GM19023 (cell line): ENCODE data around the gene MRC1.

Experiments
- ATAC-seq: cut with Tn5 transposase; IDR thresholded peaks from one replicate; pipeline ENCODE4 v1.9.1; 2021; ENCODE audit warnings: mild to moderate bottlenecking, moderate library complexity; ENCODE audit not compliant: unreplicated experiment

The MRC1 gene

DNA sequence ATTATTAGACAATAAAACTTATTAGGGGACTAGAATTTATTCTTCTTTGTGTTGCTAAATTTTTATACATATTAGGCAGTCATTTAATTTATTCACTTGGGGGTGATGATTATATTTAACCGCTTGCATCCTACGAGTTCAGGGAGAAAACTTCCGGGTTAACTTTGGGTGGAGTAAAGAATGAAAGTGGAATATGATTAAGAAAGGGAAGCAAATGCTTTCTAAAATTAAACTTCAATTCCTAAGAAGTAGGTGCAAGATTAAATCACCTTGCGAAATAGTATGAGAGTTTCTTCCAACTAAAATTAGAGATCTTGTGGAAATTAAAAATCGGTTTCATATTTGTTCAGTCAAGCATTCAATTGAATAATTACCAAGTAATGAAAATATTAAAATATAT is 33.5 kb downstream of the MRC1 start:
- no peak for ATAC-seq

DNA sequence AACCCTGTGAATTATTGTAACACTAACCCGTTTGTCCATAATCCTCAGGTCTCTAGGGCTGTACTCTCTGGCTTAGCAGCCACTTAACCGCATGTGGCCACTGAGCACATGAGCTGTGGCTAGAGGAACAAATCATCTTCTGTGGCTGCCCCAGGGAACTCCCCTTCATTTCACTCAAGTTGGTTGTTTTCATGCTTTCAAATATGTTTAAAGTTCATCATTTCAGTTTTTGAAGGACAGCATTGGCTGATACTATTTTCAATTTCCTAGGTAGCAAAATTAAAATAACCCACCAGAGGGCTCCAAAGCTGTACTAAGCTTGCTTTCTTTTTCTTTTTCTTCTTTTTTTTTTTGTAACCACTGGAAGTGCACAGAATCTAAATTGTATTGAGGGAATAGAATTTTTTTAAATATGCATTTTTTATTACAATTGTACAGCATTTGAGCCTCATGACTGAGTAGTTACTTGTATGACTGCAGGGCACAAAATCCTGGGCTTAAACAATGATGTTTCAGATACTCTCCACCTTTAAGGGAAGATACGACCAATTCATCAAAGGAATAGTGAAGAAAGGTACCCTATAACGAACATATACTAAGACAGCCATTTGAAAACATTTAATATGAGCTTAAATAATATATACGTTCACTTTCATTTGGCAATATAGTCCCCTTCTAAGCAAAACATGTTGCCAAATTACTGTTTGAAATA is 38.6 kb downstream of the MRC1 start:
- no peak for ATAC-seq

DNA sequence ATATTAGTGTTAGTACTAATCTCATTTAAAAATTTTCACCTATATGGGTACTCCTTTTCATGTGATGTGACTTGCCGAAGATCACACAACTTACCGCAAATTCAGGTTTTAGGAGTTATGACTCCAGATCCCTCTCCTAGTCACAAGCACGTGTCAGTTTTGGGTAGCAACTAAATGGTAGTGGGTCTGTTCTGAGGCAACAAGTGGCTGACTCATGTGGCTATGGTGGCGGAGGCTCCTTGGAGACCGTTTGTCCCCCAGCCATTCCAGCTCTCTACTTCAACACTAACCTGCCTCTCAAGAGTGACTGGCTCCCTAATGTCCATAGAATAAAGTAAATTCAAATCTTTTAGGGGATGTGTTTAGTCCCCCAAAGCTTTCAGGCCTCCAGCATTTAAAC is 39.5 kb downstream of the MRC1 start:
- ATAC-seq: no peak

DNA sequence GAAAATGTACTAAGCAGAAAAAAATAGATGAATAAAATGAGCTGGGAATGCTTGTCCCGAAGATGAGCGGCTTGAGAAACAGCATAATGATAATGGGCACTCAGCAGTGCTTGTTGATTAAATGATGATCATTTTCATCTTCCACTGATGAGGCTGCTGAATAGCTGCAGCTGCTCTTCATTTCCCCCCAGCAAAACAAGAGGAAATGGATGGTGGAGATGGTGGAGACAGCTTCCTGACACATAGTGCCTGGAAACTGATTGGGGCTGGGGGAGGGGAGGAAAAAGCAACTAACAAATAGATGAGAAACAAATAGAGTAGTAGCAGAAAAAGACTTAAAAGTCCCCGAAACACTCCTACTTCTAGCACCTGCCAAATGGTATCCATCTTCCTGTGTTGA is 41.4 kb downstream of the MRC1 start:
- ATAC-seq: no peak

DNA sequence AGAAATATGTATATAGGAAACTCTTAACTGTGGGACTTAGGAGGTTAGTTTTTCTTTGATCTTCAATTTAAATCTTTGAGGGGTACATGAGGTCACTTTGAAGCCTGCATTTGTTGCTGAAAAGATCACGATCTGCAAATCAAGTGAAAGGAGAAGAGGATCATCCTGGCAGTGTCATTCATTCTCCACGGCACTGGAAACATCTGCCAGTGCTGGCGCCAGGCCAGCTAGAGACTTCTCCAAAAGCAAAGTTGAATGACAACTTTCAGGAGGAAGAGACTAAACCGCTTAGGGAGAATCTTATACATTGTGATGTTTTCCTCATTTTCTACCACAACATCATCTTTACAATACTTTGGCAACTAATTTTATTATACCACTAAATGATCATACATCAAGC is 42.5 kb downstream of the MRC1 start:
- no peak for ATAC-seq

DNA sequence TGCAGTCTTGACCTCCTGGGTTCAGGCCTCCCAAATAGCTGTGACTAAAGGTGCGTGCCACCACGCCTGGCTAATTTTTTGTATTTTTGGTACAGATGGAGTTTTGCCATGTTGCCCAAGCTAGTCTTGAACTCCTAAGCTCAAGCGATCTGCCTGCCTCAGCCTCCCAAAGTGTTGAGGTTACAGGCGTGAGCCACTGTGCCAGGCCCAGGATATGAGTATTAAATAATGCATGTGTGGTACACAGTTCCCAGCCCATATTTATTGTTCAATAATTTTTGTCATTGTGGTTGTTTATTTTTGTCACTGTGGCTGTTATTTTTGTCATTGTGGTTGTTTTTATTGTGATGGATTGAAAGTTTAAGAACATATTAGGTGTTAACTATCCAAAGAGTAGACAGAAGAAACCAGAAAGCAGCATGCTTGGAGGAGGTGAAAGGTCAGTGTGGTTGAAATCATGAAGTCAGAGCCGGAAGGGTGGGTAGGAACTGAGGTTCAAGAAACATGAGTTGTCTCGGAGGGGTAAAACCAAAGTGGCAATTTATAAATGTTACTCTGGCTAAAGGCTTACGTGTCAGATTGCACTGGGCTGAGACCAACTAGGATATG is 45.0 kb downstream of the MRC1 start:
- ATAC-seq: no peak

DNA sequence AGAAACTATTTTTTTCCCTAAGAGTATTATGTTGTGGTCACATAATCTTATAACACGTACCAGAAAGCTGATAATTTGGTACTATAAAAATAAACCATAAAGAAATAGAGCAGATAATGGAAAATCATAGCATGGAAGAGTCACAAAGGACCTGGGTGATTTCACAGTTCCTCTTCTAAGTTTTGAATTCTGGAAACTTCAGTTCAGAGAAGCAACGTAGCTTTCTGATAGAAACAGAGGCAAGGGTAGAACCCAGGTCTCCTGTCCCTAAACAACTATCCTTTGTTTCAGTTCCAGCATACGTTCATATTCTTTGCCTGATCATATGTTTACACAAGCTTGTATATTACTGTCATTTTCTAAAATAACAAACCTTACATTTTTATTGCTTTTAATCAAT is 47.9 kb downstream of the MRC1 start:
- ATAC-seq: no peak

DNA sequence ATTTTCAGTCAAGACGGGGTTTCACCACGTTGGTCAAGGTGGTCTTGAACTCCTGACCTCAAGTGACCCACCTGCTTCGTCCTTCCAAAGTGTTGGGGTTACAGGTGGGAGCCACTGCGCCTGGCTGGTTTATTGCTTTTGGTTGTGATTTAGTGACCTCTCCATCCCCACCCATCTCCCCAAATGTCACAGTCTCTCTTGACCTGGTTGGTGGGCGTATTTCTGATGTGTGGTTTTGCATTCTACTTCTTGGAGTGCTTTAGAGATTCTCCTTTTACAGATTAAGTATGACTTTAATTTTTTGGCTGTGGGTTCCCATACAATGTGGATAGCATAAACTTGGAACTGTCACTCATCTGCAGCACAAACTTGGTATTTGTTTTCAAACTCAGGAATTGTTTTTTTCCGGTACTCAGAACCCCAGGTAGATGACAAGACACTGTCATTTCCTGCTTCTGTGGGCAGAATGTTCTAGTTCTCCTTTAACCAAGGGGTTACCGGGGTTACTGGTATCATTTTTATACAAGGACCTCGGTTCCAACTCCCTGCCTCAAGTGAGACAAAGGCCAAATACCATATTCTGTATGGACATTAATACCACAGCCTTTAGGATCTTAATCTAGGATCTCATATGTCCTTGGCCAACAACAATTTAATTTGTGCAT is 50.5 kb downstream of the MRC1 start:
- ATAC-seq: no peak

DNA sequence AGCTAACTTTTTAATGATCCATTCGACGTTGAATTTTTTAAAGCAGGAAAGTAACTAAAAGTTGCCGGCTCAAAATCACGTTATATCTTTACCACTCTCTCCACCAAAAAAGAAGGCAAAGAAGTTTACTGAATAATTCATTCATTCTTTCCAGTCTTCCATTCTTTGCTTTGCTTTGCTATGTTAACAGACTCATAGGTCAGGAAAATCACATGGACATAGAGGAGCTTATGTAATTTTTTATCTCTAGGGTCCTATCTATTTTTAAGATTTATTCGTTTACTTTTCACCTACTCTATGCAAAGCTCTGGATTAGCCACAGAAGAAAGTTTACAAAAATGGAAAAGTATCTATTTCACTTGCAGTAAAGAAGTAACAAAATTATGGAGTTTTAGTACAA is 52.6 kb downstream of the MRC1 start:
- ATAC-seq: no peak

DNA sequence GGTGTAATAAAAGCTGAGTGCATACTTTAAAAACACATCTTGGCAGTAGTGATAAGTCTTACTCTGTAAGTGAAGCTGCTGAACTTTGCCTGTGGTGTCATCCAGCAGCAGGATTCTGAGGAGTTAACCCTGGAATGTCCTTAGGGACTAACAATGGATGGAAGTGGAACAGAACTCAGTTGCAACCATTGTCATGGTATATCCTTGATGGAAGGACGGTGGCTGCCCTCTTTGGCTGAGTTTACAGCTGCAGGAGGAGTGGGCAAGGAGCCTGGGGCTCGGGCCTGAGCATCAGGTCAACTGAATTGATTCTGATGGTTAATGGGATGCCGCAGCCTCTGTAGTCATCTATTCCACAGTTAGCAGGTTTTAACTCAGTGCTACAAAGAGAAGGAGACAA is 56.2 kb downstream of the MRC1 start:
- ATAC-seq: no peak

DNA sequence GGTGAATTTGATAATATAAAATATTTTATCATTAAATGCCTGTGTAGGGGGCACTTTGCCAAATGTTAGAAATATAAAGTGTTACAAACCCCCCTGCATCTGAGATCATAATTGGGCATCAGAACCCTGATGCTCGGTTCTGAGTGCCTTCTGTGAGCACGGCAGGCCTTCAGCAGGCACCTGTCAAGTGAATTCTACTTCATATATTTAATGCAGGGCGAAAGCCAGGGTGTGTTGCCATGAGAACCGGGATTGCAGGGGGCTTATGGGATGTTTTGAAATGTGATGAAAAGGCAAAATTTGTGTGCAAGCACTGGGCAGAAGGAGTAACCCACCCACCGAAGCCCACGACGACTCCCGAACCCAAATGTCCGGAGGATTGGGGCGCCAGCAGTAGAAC is 57.2 kb downstream of the MRC1 start:
- ATAC-seq: no peak

DNA sequence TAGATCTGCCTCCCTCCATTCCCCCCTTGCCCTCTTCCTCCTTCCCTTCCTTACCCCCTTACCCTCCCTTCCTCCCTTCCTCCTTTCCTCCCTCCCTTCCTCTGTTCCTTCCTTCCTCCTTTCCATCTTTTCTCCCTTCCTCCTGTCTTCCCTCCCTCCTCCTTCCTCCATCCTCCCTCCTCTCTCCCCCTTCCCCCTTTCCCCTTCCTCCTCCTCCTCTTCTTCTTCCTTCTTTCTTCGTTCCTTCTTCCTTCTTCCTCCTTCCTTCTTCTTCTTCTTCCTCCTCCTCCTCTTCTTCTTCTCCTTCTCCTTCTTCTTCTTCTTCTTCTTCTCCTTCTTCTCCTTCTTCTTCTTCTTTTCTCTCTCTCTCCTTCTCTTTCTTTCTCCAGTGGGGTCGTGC is 57.9 kb downstream of the MRC1 start:
- no peak for ATAC-seq

DNA sequence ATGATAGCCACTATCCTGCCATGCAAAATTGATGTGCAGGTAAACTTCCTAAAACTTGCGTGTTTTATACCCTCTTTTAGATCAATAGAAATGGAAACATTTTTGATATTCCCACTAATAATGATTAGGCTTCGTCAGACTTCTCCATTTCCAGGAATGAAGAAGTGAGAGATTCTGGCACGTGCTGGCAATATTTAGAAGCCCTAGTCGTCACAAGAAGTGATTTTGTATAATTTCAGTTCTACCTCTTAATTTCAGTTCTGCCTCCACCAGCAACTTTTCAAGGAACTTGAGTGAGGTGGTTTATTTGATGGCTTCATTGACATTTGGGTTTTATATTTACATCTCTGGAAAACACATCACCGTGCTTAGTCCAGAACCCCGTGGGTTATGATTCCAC is 61.9 kb downstream of the MRC1 start:
- no peak for ATAC-seq

DNA sequence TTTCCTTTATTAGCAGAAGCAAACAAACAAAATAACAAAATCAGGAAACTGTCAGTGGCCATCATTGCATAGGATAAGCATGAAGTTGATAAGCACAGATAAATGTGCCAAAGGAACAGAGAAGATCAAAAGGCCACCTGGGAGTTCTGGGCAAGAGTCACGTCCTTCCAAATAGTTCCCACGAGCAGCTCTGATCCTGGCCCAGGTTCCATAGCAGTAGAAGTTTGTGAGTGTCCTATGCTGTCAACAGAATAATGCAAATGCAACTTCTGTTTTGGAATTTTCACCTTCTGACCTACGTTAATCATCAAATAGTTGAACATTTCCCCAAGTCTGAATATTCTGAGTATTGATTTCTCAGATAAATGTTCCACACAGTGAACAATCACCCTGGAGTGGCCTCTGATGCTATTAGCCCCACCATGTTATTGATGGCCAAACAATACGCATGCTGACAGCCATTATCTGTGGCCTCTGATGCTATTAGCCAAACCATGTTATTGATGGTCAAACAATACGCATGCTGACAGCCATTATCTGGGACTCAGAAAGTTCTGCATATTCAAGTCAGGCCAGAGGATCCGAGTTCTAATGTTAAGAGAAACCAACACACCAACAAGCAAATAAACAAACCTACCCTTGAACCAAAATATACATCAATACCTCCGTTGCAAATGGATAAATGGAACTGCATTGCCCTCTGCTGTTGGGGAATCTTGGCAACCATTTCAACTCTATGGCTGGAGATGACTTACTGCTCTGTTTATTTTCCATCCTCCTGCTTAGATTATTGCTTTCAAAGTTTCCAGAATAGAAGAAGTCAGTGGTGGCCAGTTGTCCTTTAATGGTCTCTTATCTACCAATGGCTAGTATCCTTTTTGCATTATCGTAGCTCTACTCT is 63.3 kb downstream of the MRC1 start:
- ATAC-seq: no peak

DNA sequence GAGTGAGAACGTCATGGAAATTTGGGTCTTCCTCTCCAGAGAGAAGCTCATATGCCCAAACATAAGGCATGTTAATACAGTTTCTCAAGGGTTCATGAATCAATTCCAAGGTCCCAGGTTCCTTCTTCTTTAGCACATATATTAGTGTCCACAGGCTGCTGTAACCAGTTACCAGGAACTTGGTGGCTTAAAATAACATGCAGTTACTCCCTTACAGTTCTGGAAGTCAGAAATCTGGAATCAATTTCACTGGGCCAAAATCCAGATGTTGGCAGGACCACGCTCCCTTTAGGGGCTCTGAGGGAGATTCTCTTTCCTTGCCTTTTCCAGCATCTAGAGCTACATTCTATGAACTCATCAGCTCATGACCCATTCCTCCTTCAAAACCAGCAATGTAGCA is 64.8 kb downstream of the MRC1 start:
- no peak for ATAC-seq

DNA sequence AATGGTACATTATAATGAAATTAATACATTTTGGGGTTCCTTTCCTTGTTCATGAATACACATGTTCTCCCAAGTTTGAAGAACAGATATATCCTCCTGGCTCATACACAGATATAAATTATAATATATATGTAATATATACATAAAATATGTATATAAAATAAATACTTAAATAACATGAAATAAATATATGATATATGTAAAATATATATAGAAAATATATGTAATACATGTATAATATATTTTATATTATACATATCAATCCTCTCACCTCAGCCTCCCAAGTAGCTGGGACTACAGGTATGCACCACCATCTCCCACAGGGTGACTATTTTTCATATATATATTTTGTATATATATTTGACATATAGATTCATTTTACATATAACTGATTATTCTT is 68.0 kb downstream of the MRC1 start:
- ATAC-seq: no peak

DNA sequence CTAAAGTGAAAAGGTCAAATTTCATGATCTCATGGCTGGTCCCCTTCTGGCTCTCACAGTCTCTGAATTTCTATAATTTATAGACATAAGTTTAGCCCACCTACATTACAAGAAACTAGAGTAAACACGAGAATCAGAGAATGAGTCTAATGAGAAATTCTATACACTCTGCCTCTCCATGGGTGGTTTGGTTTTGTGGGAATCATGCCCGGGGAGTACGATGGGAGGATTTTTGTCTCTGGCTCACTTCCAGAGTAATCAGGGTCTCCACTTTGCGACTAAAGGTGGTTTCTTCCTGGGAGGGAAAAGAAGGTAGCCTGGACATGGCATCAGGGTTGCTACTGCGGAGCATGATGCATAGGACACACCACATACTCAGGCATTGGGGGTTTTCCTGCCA is 69.7 kb downstream of the MRC1 start:
- ATAC-seq: no peak

DNA sequence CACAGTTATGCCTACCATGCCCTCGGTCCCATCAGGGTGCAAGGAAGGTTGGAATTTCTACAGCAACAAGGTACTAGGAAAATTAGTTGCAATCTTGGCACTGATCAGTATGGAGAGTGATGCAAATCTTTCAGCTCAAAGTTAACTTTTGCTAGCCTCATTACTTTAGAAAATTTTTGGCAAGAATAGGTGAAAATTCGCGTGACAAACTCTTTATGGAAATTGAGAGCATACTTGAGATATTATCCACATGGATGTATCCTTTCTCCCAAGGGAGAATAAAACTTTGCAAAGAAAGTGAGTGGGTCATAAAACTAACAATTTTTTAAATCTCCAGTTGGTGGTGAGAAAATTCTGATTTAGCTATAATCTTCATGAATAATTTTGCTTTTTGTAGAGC is 71.5 kb downstream of the MRC1 start:
- no peak for ATAC-seq

DNA sequence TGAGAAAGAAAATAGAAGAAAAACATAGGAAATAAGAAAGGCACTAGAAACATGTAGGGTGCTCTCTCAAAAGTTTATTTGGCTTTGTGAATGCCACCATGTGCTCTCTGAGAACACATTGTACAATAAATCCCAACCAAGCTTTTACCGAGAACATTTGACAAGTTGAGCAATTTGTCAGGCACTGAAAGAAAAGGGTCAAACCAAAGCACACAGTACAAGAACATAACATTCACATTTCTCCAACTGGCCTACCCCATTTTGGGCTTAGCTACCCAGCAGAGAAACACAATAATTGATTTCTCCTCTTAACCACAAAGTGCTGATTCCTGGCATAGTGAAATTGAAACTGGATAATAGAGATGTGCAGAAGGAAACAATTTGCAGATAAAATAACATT is 73.4 kb downstream of the MRC1 start:
- ATAC-seq: no peak

DNA sequence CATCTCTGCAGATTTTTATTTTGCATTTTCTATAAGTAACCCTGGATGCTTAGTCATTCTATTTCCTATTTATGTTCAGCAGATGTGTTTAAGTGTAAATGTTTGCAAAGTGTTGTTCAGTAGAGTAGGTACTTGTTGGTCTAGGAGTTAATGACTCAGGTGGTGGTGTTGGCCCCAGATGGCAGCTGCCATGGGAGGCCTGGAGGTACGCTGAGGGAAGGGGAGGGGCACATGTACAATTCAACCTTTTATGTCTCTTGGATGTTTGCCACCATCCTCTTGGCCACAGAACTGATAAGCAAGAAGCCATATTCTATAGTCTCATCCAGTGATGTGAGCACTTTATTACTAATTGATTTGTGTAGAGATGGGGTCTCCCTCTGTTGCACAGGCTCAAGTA is 74.5 kb downstream of the MRC1 start:
- ATAC-seq: no peak

DNA sequence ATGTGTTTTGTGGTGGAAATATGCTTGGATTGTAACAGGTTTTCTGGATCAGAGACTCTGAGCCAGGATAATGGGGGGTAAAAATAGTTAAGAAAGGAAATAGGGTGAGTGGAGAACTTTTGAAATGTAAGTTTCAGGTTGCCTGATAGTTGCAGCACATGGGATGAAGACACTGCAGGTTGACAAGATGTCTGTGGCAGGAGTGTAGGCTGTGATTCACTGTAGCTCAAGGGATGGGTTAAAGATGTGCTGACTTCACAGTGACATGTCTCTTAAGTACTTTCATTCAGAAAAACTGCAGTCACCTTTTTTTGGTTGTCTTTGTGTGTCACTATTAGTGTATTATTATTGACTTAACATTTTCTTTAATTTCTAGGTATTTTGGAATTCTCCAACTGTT is 79.0 kb downstream of the MRC1 start:
- no peak for ATAC-seq

DNA sequence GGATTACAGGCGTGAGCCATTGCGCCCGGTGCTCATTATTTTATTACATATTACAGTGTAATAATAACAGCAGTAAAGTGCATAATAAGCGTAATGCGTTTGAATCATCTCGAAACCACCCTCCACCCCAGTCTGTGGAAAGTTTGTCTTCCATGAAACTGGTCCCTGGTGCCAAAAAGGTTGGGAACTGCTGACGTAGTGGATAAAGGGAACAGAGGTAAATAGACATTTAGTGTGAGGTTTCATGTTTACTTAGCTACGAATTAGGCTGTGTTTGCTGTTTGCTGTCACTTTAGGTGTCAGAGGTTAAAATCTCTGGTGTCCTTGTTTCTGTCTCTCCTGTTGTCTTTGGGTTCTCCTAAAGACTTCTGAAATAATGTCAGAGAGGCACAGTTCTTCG is 82.3 kb downstream of the MRC1 start:
- no peak for ATAC-seq
